ENCODE results near the gene COL5A1.
"Not testable (repeated sequence)": the region's sequence is repeated elsewhere in the genome, so short reads cannot be mapped to it uniquely, and the experiment has no call there.

Gene COL5A1

GRCh38 chr9:134709512-134710270, 68.1 kb downstream of the COL5A1 start:
- Histone ChIP-seq H3K4me1 (peaks cover 35% of the 10 kb centered on the region), H3K36me3 (peaks cover 61% of the 10 kb centered on the region), H3K4me2 (no peak overlapping the region), H3K4me3 (no peak overlapping the region), H3K27ac (no peak overlapping the region), H3K27me3 (no peaks in the 10 kb centered on the region), H3K9me3 (peaks cover 17% of the 10 kb centered on the region), H4K20me1 (peaks cover 55% of the 10 kb centered on the region), H3K9ac (no peak overlapping the region)
- no peak for TF ChIP-seq Cebpa-rat (IDR thresholded peaks at IDR 0.05)

DNA sequence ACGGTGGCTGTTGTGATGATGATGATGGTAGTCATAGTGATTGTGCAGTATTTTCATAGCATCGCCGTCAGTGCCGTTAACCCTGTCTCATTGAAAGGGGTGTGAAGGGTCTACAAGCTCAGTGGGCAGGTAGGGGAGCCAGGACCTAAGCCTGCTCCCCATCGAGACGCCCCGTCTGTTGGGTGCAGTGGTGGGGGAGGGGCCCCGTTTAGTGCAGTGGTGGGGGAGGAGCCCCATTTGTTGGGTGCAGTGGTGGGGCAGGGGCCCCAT, 68.6 kb downstream of the COL5A1 start:
- no peaks in the 10 kb centered on the region for H3K27me3 ChIP-seq
- no peak overlapping the region for H3K9ac ChIP-seq
- no peak for TF ChIP-seq Cebpa-rat (IDR thresholded peaks at IDR 0.05)
- H3K36me3 ChIP-seq: peaks cover 56% of the 10 kb centered on the region
- H3K9me3 ChIP-seq: peaks cover 17% of the 10 kb centered on the region
- H3K27ac ChIP-seq: no peak overlapping the region
- H3K4me1 ChIP-seq: peaks cover 35% of the 10 kb centered on the region
- no peak overlapping the region for H3K4me2 ChIP-seq
- peaks cover 50% of the 10 kb centered on the region for H4K20me1 ChIP-seq
- H3K4me3 ChIP-seq: no peak overlapping the region

- Histone ChIP-seq H3K4me1 (peaks cover 35% of the 10 kb centered on the region), H3K27me3 (no peaks in the 10 kb centered on the region), H3K4me2 (no peak overlapping the region), H3K4me3 (no peak overlapping the region), H4K20me1 (peaks cover 44% of the 10 kb centered on the region), H3K36me3 (peaks cover 50% of the 10 kb centered on the region), H3K9ac (no peak overlapping the region), H3K9me3 (peaks cover 17% of the 10 kb centered on the region), H3K27ac (no peak overlapping the region)
- no peak for TF ChIP-seq Cebpa-rat (IDR thresholded peaks at IDR 0.05)
These were observed 69.3 kb downstream of the COL5A1 start for GRCh38 chr9:134710901-134711300.

DNA sequence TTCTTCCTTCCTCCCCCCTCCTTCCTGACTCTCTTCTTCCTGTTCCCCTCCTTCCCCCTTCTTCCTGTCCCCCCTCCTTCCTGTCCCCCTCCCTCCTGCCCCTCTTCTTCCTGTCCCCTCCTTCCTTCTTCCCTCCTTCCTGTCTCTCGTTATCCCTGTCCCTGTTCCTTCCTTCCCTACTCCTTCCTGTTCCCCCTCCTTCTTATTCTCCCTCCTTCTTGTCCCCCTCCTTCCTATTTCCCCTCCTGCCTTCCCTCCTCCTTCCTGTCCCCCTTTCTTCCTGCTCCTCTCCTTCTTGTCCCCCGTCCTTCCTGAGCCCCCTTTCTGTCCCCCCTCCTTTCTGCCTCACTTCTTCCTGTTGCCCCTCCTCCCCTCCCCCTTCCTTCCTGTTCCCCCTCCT, 70.6 kb downstream of the COL5A1 start:
- H3K36me3 ChIP-seq: peaks cover 57% of the 10 kb centered on the region
- H3K4me1 ChIP-seq: peaks cover 25% of the 10 kb centered on the region
- H3K4me3 ChIP-seq: no peak overlapping the region
- no peak overlapping the region for H3K9ac ChIP-seq
- no peak overlapping the region for H3K4me2 ChIP-seq
- H3K9me3 ChIP-seq: peaks cover 17% of the 10 kb centered on the region
- H4K20me1 ChIP-seq: peaks cover 44% of the 10 kb centered on the region
- TF ChIP-seq Cebpa-rat (IDR thresholded peaks at IDR 0.05): no peak
- H3K27me3 ChIP-seq: no peaks in the 10 kb centered on the region
- H3K27ac ChIP-seq: no peak overlapping the region

DNA sequence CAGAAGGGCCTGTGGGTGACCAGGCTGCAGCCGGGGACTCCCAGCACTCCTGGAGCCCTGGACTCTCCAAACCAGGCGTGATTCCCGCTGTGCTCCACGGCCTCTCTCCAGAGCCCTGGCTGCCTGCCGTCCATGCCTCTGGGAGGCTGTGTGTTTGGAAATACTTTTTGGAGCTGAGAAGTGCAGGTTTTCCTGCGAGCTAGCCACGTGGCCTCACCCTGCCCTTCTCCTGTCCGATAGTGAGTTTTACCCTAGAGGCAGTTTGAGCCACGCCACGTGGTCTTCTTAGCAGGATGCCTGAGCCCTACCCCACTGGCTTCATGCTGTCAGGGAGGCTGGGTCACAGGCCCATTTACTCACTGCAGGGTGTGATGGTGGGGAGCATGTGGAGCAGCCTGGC, 71.3 kb downstream of the COL5A1 start:
- Histone ChIP-seq H3K4me2 (no peak overlapping the region), H3K9ac (no peak overlapping the region), H3K36me3 (peaks cover 63% of the 10 kb centered on the region), H3K4me3 (no peak overlapping the region), H3K27me3 (no peaks in the 10 kb centered on the region), H3K9me3 (peaks cover 17% of the 10 kb centered on the region), H3K27ac (no peak overlapping the region), H3K4me1 (peaks cover 23% of the 10 kb centered on the region), H4K20me1 (peaks cover 44% of the 10 kb centered on the region)
- no peak for TF ChIP-seq Cebpa-rat (IDR thresholded peaks at IDR 0.05)

DNA sequence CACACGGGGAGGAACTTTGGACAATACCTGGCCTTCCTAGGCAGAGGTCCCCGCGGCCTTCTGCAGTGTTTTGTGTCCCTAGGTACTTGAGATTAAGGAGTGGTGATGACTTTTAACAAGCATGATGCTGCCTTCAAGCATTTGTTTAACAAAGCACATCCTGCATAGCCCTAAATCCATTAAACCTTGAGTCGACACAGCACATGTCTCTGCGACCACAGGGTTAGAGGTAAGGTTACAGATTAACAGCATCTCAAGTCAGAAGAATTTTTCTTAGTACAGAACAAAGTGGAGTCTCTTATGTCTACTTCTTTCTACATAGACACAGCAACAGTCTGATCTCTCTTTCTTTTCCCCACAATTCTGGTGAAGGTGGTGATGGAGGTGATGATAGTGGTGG, 73.9 kb downstream of the COL5A1 start:
- H3K27ac ChIP-seq, H3K4me3 ChIP-seq, H3K4me2 ChIP-seq, H3K27me3 ChIP-seq, H3K9ac ChIP-seq: not testable (repeated sequence)
- H3K36me3 ChIP-seq: peaks cover 52% of the 10 kb centered on the region
- peaks cover 26% of the 10 kb centered on the region for H3K4me1 ChIP-seq
- H4K20me1 ChIP-seq: peaks cover 47% of the 10 kb centered on the region
- H3K9me3 ChIP-seq: peaks cover 17% of the 10 kb centered on the region

- H3K4me1 ChIP-seq: peaks cover 31% of the 10 kb centered on the region
- H4K20me1 ChIP-seq: peaks cover 52% of the 10 kb centered on the region
- peaks cover 16% of the 10 kb centered on the region for H3K9me3 ChIP-seq
- H3K9ac ChIP-seq: no peak overlapping the region
- no peak overlapping the region for H3K4me3 ChIP-seq
- peaks cover 51% of the 10 kb centered on the region for H3K36me3 ChIP-seq
- TF ChIP-seq Cebpa-rat (IDR thresholded peaks at IDR 0.05): no peak
- H3K27me3 ChIP-seq: no peaks in the 10 kb centered on the region
- no peak overlapping the region for H3K27ac ChIP-seq
- H3K4me2 ChIP-seq: no peak overlapping the region
These were observed 74.5 kb downstream of the COL5A1 start for GRCh38 chr9:134716067-134716466.

- Histone ChIP-seq H3K9me3 (peaks cover 10% of the 10 kb centered on the region), H3K36me3 (peaks cover 47% of the 10 kb centered on the region), H3K27ac (no peak overlapping the region), H3K4me2 (no peak overlapping the region), H3K9ac (no peak overlapping the region), H3K4me3 (no peak overlapping the region), H3K4me1 (peaks cover 41% of the 10 kb centered on the region), H3K27me3 (no peaks in the 10 kb centered on the region), H4K20me1 (peaks cover 62% of the 10 kb centered on the region)
- no peak for TF ChIP-seq Cebpa-rat (IDR thresholded peaks at IDR 0.05)
These were observed 75.5 kb downstream of the COL5A1 start for GRCh38 chr9:134717056-134717455.

GRCh38 chr9:134717924-134718645, 76.5 kb downstream of the COL5A1 start:
- H3K9ac ChIP-seq: no peak overlapping the region
- TF ChIP-seq Cebpa-rat (IDR thresholded peaks at IDR 0.05): no peak
- H3K27ac ChIP-seq: no peak overlapping the region
- H3K9me3 ChIP-seq: peaks cover 8% of the 10 kb centered on the region
- H3K4me3 ChIP-seq: no peak overlapping the region
- H3K27me3 ChIP-seq: no peaks in the 10 kb centered on the region
- H4K20me1 ChIP-seq: peaks cover 73% of the 10 kb centered on the region
- peaks cover 41% of the 10 kb centered on the region for H3K36me3 ChIP-seq
- peaks cover 51% of the 10 kb centered on the region for H3K4me1 ChIP-seq
- no peak overlapping the region for H3K4me2 ChIP-seq

DNA sequence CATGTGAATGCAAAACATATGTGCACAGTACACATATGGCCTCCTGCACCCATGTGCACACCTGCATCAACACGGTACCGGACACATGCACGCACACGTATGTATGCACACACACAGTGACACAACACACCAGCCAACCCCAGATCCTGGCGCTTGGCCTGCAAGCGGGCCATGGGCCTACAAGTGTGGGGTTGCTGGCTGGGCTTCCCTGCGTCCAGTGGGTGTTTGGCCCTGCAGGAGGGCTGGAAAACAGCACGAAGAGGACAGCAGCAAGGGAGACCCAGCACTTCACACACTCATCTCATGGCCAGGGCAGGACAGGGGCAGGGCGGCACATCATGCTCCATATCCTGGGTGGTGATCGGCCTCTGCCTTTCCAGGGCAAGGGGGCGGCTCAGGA, 77.7 kb downstream of the COL5A1 start:
- TF ChIP-seq Cebpa-rat (IDR thresholded peaks at IDR 0.05): no peak
- no peaks in the 10 kb centered on the region for H3K27me3 ChIP-seq
- H3K4me1 ChIP-seq: peaks cover 64% of the 10 kb centered on the region
- peaks cover 32% of the 10 kb centered on the region; the same call in 1 of the 2 replicates for H3K36me3 ChIP-seq
- H3K9me3 ChIP-seq: no peaks in the 10 kb centered on the region; the same call in 1 of the 2 replicates
- no peak overlapping the region for H3K9ac ChIP-seq
- peaks cover 85% of the 10 kb centered on the region for H4K20me1 ChIP-seq
- peak overlapping the region; percentile 77 for H3K4me2 ChIP-seq
- H3K4me3 ChIP-seq: no peak overlapping the region
- no peak overlapping the region for H3K27ac ChIP-seq
